Vagina (tissue), 2 donors: ENCODE results near the gene RTP1.

Experiments
- POLR2A ChIP-seq, 2 donors: fragments of 450-650 bp; IDR thresholded peaks; one replicate each; pipeline ENCODE4 v1.6.1; 2017; ENCODE audit warnings: antibody characterized with exemption in 2 of 2, mild to moderate bottlenecking in 2 of 2, moderate library complexity in 2 of 2
- TF ChIP-seq, protein P1 (sequence below), 3 experiments: fragments of 450-650 bp in 2 of 3; fragments of 200-600 bp in 1 of 3; sonication (generic) in 1 of 3; IDR thresholded peaks; one replicate each; pipeline ENCODE4 v1.5.1; 2017 to 2019; ENCODE audit warnings: antibody characterized with exemption in 3 of 3, mild to moderate bottlenecking in 2 of 3, moderate library complexity in 2 of 3

DNA sequence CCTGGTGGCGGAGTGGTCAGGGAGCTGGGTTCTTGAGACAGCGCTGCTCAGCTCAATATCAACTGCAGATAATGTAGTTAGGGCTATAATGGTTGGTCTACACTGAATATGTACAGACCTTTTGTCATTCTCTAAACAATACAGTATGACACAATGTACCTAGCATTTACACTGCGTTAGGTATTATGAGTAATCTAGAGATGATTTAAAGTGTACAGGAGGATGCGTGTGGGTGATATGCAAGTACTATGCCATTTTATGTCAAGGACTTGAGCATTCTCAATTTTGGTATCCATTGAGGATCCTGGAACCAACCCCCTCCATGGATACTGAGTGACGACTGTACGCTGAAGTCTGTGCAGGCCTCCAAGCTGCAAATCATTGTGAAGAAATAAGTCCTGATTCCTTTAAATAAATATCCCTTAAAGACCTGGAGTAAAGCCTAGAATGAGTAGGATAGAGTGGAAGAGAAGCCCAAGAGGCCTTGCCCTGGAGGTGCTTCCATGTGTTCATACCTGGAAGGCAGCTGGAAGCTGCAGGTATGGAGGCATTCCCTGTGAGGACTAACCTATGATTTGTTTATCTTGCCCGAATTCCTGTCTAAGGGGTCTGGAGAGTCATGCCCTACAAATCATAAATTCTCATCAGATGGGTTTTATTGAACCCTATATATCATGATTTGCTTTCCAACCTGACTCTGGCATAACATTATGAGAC, 15.7 kb upstream of the RTP1 start:
- TF ChIP-seq, protein P1, sequence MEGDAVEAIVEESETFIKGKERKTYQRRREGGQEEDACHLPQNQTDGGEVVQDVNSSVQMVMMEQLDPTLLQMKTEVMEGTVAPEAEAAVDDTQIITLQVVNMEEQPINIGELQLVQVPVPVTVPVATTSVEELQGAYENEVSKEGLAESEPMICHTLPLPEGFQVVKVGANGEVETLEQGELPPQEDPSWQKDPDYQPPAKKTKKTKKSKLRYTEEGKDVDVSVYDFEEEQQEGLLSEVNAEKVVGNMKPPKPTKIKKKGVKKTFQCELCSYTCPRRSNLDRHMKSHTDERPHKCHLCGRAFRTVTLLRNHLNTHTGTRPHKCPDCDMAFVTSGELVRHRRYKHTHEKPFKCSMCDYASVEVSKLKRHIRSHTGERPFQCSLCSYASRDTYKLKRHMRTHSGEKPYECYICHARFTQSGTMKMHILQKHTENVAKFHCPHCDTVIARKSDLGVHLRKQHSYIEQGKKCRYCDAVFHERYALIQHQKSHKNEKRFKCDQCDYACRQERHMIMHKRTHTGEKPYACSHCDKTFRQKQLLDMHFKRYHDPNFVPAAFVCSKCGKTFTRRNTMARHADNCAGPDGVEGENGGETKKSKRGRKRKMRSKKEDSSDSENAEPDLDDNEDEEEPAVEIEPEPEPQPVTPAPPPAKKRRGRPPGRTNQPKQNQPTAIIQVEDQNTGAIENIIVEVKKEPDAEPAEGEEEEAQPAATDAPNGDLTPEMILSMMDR (IDR thresholded peaks at IDR 0.05): no peak
- no peak for TF ChIP-seq POLR2A (IDR thresholded peaks at IDR 0.05)
